ENCODE measurements around the gene HMCN1. TPM values are rescaled to one million over a fixed set of nuclear protein-coding genes. Genes with fewer than 3 reads are reported as not detected.

Gene HMCN1
- total RNA-seq, 1 experiment from 2014 or later, result 0.12 TPM

DNA sequence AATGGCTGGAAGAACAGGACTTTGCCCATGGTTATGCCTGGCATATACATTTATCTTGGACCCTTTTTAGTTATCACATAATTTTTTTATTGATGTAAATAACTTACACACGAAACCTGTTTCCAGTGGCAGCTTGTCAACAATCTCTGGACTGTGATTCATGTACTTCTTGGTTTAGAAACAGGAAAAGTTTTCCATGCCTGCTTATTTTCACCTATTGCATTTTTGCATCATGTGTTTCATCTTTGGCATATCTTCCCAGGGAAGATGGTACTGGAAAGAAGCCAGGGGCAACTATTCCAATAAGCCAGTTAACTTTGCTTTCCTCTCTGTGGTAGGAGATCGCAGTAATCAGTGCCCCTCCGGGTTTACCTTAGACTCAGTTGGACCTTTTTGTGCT, 430.6 kb downstream of the HMCN1 start:
- no TSS peak for BruUV-seq (replicated peaks)
- TF ChIP-seq, protein P1, sequence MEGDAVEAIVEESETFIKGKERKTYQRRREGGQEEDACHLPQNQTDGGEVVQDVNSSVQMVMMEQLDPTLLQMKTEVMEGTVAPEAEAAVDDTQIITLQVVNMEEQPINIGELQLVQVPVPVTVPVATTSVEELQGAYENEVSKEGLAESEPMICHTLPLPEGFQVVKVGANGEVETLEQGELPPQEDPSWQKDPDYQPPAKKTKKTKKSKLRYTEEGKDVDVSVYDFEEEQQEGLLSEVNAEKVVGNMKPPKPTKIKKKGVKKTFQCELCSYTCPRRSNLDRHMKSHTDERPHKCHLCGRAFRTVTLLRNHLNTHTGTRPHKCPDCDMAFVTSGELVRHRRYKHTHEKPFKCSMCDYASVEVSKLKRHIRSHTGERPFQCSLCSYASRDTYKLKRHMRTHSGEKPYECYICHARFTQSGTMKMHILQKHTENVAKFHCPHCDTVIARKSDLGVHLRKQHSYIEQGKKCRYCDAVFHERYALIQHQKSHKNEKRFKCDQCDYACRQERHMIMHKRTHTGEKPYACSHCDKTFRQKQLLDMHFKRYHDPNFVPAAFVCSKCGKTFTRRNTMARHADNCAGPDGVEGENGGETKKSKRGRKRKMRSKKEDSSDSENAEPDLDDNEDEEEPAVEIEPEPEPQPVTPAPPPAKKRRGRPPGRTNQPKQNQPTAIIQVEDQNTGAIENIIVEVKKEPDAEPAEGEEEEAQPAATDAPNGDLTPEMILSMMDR (IDR thresholded peaks at IDR 0.05; ENCODE audit: unreplicated experiment), result no peak
- H3K36me3 Mint-ChIP-seq (ENCODE audit: insufficient read depth, unreplicated experiment), result peaks cover 2% of the 10 kb centered on the region
- peaks cover 11% of the 10 kb centered on the region for H3K9me3 Mint-ChIP-seq (ENCODE audit: unreplicated experiment)
- intact Hi-C loops (cut with micrococcal nuclease), result no loop called here
- peaks cover 8% of the 10 kb centered on the region for H3K4me1 Mint-ChIP-seq (ENCODE audit: insufficient read depth, unreplicated experiment)
- no peaks in the 10 kb centered on the region for H3K27me3 Mint-ChIP-seq (ENCODE audit: insufficient read depth, unreplicated experiment)
- no peak overlapping the region for H3K4me3 Mint-ChIP-seq (ENCODE audit: unreplicated experiment)
- POLR2A ChIA-PET, result interaction anchor here (0.6 to 2.3 kb wide), 6 partner anchors 9 to 19 kb away, joined by 3 to 7 read pairs (median 4); no protein-coding TSS in a partner anchor
- CTCF ChIA-PET, result interaction anchor here (0.8 to 2.2 kb wide), 6 partner anchors 9 to 569 kb away, joined by 3 to 7 read pairs (median 4); no protein-coding TSS in a partner anchor
- DNase-seq (ENCODE audit: unreplicated experiment), result no peak
- no peak overlapping the region for H3K27ac Mint-ChIP-seq (ENCODE audit: low read depth, unreplicated experiment)

DNA sequence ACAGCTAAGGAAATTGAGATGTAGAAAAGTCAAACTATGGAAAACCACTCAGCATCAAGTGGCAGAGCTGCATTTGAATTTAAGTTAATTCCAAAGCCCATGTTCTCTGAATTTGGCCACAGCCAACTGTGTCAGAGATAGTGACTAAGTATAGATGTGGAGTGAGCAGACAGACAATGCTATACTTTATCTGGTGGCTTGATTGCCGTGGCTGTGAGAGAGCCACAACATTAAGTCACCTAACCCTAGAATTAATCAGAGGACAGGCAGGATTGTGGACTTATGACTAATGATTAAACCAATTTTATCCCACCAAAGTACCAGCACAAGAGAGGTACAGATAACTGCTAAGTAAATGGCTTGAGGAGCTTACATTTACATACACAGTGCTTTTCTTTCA, 431.1 kb downstream of the HMCN1 start:
- CTCF ChIA-PET, result interaction anchor here (0.9 to 2.2 kb wide), 5 partner anchors 10 to 445 kb away, joined by 3 to 7 read pairs (median 5); no protein-coding TSS in a partner anchor
- peaks cover 6% of the 10 kb centered on the region for H3K36me3 Mint-ChIP-seq (ENCODE audit: insufficient read depth, unreplicated experiment)
- peaks cover 13% of the 10 kb centered on the region for H3K9me3 Mint-ChIP-seq (ENCODE audit: unreplicated experiment)

DNA sequence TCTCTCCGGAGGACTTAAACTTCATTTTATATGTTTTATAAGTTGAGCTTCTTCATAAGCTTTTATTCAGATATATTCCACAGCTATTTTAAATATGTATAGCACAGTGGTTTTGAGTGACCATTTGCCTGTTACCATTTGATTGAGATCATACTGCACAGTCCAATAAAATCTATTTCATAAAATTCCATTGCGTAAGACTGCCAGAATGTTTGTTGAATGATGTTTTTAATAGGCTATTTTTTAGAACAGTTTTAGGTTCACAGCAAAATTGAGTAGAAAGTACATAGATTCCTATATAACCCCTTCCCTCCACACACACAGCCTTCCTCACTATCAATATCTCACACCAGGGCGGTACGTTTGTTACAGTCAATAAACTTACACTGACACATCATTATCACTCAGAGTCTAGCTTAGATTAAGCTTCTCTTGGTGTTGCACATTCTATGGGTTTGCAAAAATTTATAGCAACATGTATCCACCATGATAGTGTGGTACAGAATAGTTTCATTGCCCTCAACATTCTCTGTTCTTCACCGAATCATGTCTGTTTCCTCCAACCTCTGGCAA, 433.0 kb downstream of the HMCN1 start:
- no peak for DNase-seq (ENCODE audit: unreplicated experiment)
- CTCF ChIA-PET, result interaction anchor here (0.9 to 2.3 kb wide), 3 partner anchors 11 to 45 kb away, joined by 3 to 8 read pairs (median 4); no protein-coding TSS in a partner anchor
- POLR2A ChIA-PET, result interaction anchor here (1.5 to 1.7 kb wide), 2 partner anchors 8 to 11 kb away, joined by 6 to 7 read pairs; no protein-coding TSS in a partner anchor
- Mint-ChIP-seq H3K4me1 (ENCODE audit: insufficient read depth, unreplicated experiment) (peaks cover 8% of the 10 kb centered on the region), H3K36me3 (ENCODE audit: insufficient read depth, unreplicated experiment) (peaks cover 6% of the 10 kb centered on the region), H3K27ac (ENCODE audit: low read depth, unreplicated experiment) (no peak overlapping the region), H3K4me3 (ENCODE audit: unreplicated experiment) (no peak overlapping the region), H3K9me3 (ENCODE audit: unreplicated experiment) (peaks cover 6% of the 10 kb centered on the region), H3K27me3 (ENCODE audit: insufficient read depth, unreplicated experiment) (no peaks in the 10 kb centered on the region)
- BruUV-seq (replicated peaks), result no TSS peak
- intact Hi-C loops (cut with micrococcal nuclease), result no loop called here
- TF ChIP-seq, protein P1 (IDR thresholded peaks at IDR 0.05; ENCODE audit: unreplicated experiment), result no peak

More for the DNA sequence above, 431.1 kb downstream of the HMCN1 start:
- Mint-ChIP-seq H3K27ac (ENCODE audit: low read depth, unreplicated experiment) (no peak overlapping the region), H3K27me3 (ENCODE audit: insufficient read depth, unreplicated experiment) (no peaks in the 10 kb centered on the region), H3K4me3 (ENCODE audit: unreplicated experiment) (no peak overlapping the region), H3K4me1 (ENCODE audit: insufficient read depth, unreplicated experiment) (peaks cover 8% of the 10 kb centered on the region)
- intact Hi-C loops (cut with micrococcal nuclease), result no loop called here
- BruUV-seq (replicated peaks), result no TSS peak
- POLR2A ChIA-PET, result interaction anchor here (1.2 to 2.3 kb wide), 5 partner anchors 8 to 19 kb away, joined by 3 to 7 read pairs (median 5); no protein-coding TSS in a partner anchor
- TF ChIP-seq, protein P1 (IDR thresholded peaks at IDR 0.05; ENCODE audit: unreplicated experiment), result no peak
- no peak for DNase-seq (ENCODE audit: unreplicated experiment)

DNA sequence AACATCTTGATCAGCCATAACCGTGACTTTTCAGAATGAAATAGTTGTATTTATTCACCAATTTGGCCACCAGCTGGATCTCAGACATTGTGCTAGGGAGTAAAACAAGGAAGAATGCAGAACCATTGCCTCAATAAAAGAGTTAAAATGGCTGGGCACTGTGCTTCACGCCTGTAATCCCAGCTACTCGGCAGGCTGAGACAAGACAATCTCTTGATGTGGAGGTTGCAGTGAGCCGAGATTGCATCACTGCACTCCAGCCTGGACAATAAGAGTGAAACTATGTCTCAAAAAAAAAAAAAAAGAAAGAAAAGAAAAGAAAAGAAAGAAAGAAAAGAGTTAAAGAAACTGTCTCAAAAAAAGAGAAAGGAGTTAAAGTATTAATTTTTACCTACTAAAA, 441.4 kb downstream of the HMCN1 start:
- H3K4me3 Mint-ChIP-seq (ENCODE audit: unreplicated experiment), result peak overlapping the region; percentile 20
- TF ChIP-seq, protein P1 (IDR thresholded peaks at IDR 0.05; ENCODE audit: unreplicated experiment), result no peak
- POLR2A ChIA-PET, result interaction anchor here (0.8 to 3.1 kb wide), 9 partner anchors 9 to 25 kb away, joined by 3 to 20 read pairs (median 5); no protein-coding TSS in a partner anchor
- H3K27me3 Mint-ChIP-seq (ENCODE audit: insufficient read depth, unreplicated experiment), result no peaks in the 10 kb centered on the region
- CTCF ChIA-PET, result interaction anchor here (0.6 to 5.0 kb wide), 6 partner anchors 12 to 1534 kb away, joined by 3 to 25 read pairs (median 5); no protein-coding TSS in a partner anchor
- H3K36me3 Mint-ChIP-seq (ENCODE audit: insufficient read depth, unreplicated experiment), result no peaks in the 10 kb centered on the region
- H3K27ac Mint-ChIP-seq (ENCODE audit: low read depth, unreplicated experiment), result peak overlapping the region; percentile 77
- peak; percentile 91 for DNase-seq (ENCODE audit: unreplicated experiment)
- H3K9me3 Mint-ChIP-seq (ENCODE audit: unreplicated experiment), result no peaks in the 10 kb centered on the region
- intact Hi-C loops (cut with micrococcal nuclease), result loop anchor here (1.0 kb wide), 1 partner anchor 13 kb away; no protein-coding TSS in a partner anchor
- H3K4me1 Mint-ChIP-seq (ENCODE audit: insufficient read depth, unreplicated experiment), result peaks cover 21% of the 10 kb centered on the region
- no TSS peak for BruUV-seq (replicated peaks)
